ENCODE data around the gene CAMSAP1. TPM values are rescaled to one million over a fixed set of nuclear protein-coding genes. Genes with fewer than 3 reads are reported as not detected.
"Not testable (repeated sequence)": the region's sequence is repeated elsewhere in the genome, so short reads cannot be mapped to it uniquely, and the experiment has no call there.

CAMSAP1 gene
- total RNA-seq, 1 donor from 2014 or later, result 25.5 TPM

- intact Hi-C loops (cut with DNase I), result no loop called here
Observed at GRCh38 chr9:135944444-135945252, 37.3 kb upstream of the CAMSAP1 start.

DNA sequence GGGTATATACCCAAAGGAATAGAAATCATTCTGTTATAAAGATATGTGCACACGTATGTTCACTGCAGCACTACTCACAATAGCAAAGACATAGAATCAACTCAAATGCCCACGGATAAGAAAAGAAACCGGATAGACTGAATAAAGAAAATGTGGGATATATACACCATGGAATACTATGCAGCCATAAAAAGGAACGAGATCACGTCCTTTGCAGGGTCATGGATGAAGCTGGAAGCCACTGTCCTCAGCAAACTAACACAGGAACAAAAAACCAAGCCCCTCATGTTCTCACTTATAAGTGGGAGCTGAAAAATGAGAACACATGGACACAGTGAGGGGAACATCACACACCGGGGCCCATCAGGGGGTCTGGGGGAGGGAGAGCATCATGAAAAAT lies 36.3 kb upstream of the CAMSAP1 start:
- DNase-seq (ENCODE audit: low spot score); intact Hi-C loops (cut with DNase I): not testable (repeated sequence)

More at GRCh38 chr9:135944444-135945252, 37.3 kb upstream of the CAMSAP1 start:
- no peak for DNase-seq (ENCODE audit: low spot score)

DNA sequence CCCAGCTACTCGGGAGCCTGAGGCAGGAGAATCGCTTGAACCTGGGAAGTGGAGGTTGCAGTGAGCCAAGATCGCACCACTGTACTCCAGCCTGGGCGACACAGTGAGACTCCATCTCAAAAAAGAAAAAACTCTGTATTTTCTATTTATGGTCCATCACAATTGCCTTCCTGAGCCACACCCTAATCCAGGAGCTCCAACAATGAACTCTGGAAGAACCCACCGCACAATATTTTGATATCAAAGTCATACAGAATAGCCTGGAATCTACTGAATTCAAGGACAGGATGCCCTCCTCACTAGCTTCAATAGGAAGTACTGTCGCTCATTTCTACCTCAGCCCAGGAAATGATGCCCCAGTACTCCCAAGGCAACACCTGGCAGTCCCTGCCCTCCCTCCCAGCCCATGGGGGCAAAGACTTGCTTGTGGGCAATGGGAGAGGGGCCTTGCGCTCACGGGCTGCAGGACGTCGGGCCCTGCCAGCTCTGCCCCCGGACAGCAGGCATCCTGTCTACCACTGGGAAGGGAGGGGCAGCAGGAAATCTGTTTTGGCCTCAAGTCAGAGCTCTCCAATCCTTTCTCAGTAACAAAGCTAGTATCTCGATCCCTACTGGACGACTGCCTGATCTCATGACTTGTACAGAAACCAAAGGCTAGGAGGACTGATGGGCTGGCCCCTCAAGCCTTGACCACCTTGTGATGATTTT lies 34.1 kb upstream of the CAMSAP1 start:
- DNase-seq (ENCODE audit: low spot score), result no peak
- intact Hi-C loops (cut with DNase I), result no loop called here

- intact Hi-C loops (cut with DNase I), result no loop called here
- DNase-seq (ENCODE audit: low spot score), result no peak
Observed at GRCh38 chr9:135939351-135940265, 32.3 kb upstream of the CAMSAP1 start.

DNA sequence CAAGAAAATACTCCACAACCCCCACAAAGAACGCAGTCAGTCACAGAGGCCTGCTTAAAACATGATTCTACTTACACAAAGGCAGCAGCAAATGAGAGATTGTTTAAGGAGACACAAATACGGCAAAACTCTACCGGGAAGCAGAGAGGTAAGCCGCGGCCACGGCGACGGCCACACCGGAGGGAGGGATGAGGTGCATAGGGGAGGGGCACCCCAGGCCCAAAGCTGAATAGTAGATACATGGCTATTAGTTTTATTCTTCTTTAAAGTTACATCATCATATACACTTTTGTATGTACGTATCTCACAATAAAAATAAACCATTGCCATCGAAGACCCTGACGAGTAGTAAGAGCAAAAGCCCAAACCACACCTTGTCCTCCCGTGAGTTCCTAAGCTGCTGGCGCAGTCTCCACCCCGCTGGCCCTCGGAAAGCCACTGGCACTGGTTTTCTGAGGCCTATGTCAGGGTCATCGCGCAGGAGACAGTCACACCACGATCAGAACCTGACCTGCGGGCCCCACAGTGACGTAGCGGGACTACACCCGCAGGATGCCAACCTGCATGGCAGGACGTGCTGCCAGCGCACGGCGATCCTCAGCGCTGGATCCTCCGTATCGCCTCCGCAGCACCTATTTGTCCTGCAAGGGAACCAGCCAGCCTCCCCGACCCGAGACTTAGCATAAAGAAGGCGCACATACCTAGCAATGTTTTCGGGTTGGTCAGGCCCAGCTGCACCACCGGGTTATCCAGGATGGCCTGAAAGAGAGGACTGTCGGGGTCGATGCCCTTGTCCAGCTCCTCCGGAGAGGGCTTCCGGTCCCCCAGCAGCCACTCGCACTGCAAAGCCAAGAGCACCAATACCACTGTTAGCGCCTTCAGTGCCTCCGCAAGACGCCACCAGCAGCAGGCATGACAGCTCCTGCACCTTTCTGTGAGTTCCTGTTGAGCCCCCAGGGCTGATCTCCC lies 30.5 kb upstream of the CAMSAP1 start:
- no peak for DNase-seq (ENCODE audit: low spot score)
- intact Hi-C loops (cut with DNase I), result no loop called here

DNA sequence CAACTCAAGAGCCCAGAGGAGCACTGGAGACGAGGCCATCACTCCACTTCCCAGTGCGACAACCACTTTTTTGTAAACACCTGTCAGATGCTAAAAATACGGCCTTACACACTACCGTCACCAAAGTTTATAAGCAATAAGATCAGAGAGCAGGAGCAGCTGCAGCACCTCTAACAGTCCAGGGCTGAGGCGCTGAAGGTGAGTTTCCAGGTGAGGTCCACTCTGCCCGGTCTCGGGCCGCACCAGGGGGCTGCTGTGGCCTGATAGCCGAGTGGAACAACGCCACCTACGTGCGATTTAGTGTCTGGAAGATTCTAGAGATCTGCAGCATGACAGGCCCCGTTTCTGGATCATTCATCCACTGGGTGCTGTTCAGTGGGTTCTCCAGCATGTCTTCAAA lies 25.8 kb upstream of the CAMSAP1 start:
- intact Hi-C loops (cut with DNase I), result no loop called here
- no peak for DNase-seq (ENCODE audit: low spot score)

- DNase-seq (ENCODE audit: low spot score), result no peak
- intact Hi-C loops (cut with DNase I), result no loop called here
Observed at GRCh38 chr9:135932656-135933055, 25.3 kb upstream of the CAMSAP1 start.

- intact Hi-C loops (cut with DNase I), result no loop called here
- no peak for DNase-seq (ENCODE audit: low spot score)
Observed at GRCh38 chr9:135931349-135931820, 24.0 kb upstream of the CAMSAP1 start.

DNA sequence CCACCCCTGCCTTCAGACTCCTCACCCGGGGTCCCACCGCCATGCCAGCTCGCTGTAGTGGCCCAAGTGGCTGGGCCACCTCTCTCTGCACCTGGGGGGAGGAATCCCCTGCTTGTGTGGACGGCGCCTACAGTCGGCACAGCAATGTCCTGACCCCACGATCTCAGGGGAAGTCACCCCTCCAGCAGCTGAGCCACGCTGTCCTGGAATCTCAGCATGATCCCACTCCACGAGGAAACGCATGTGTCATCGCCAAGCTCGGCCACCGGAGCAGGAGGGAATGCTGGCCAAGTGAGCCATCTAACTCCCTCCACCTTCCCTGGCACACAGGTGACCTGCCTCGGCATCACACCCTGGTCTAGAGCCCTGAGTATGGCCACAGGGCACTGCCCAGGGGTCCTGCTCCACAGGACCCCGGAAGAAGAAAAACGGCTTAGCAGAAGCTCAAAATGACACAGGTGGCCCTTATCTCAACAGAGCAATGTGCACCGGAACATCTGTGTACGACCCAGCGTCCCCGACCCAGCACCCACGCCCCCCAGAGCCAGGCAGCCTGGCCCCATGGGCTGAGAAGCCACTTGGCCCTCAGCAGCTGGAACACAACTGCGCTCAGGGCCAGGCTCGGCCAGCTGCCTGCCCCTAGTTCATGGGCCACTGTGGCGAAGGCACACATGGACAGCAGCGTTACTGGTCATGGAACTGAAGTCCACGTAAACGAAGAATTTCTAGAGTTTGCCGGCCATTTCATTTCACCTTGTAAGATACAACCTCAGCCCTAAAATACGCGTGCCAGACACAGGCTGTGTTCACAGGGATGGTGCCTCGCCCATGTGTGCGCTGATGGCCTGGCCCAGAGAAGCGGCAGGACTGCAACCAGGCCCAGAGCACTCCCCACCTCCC lies 23.4 kb upstream of the CAMSAP1 start:
- no peak for DNase-seq (ENCODE audit: low spot score)
- intact Hi-C loops (cut with DNase I), result no loop called here

GRCh38 chr9:135929656-135930445 lies 22.5 kb upstream of the CAMSAP1 start:
- no peak for DNase-seq (ENCODE audit: low spot score)
- intact Hi-C loops (cut with DNase I), result no loop called here

DNA sequence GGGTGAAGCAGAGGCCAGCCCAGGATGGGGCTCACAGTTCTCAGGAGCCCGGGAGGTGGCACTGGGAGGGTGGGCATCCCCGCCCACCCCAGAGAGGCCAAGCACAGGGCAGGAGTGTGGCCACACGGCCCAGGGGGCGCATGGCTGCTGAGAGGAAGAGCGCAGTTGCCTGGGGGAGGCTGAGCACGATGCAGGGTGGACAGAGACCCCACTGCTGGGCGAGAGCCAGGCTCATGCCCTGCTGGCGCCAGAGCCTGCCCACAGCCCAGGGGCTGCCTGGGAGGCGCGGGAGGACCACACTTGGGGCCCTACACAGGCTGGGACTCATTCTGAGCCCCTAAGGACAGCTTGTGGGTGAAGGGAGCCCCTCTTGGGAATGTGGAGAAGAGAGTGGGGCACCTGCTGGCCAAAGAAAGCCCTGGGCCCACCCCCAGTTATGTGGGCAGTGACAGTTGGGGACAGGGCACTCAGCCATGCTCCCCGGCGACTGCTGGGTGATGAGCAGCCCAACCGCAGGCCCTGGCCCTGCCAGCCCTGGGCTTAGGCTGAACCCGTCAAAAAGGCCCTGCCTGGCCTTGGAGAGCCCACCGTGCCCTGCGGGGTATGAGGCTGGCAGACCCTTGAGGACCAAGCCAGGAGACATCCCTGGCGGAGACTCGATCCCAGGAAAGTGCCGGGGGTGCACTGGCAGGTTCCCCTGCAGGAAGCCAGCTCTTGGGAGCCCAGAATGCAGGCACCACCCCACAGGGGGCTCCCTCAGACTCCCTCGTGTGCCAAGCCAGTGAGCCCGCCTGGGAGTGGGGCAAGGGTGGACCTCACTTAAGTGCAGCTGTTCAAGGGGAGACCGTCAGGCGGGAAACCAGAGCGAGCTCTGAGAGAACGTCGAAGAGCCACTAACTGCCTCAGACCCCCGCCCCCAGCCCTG lies 21.6 kb upstream of the CAMSAP1 start:
- DNase-seq (ENCODE audit: low spot score), result no peak

GRCh38 chr9:135928074-135928730 lies 20.9 kb upstream of the CAMSAP1 start:
- no peak for DNase-seq (ENCODE audit: low spot score)
- intact Hi-C loops (cut with DNase I), result no loop called here

More for the DNA sequence above, 21.6 kb upstream of the CAMSAP1 start:
- intact Hi-C loops (cut with DNase I), result no loop called here

DNA sequence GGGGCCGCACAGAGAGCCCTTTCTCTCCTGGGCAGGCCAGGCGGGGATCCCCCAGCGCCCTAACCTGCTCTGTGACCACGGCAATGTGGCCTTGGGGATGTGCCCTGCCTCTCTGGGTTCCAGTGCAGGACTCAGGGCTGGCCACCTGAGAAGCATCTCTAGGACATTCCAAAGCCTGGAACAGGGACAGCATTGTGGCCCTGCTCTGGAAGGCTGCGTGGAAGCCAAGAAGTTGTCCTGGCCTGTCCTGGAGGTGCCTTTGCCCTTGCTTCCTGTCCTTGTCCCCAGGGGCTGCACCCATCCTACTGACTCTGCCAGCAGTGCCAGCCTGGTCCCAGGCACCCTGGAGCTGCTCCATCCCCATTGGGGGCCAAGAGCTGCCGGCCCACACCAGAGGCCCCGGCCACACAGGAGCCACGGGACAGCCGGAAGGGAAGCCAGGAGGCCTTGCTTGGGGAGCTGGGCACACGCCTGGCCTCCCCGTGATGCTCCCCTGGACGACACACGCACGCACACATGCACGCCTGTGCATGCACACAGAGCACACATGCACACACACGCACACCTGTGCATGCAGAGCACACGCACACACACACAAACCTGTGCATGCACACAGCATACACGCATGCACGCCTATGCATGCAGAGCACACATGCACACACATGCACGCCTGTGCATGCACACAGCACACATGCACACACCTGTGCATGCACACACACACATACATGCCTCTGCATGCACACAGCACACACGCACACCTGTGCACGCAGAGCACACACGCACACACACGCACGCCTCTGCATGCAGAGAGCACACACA lies 20.1 kb upstream of the CAMSAP1 start:
- no peak for DNase-seq (ENCODE audit: low spot score)
- intact Hi-C loops (cut with DNase I), result no loop called here

- intact Hi-C loops (cut with DNase I), result no loop called here
Observed at GRCh38 chr9:135926402-135927194, 19.3 kb upstream of the CAMSAP1 start.

More at GRCh38 chr9:135926402-135927194, 19.3 kb upstream of the CAMSAP1 start:
- no peak for DNase-seq (ENCODE audit: low spot score)
